Lower leg skin (tissue), 3 donors: ENCODE results near the gene PKN2.

Experiments used
- POLR2A ChIP-seq, 2 donors: fragments of 450-650 bp; IDR thresholded peaks; one replicate each; pipeline ENCODE4 v1.6.1; 2016 to 2017; ENCODE audit warnings: antibody characterized with exemption in 2 of 2, mild to moderate bottlenecking in 1 of 2, moderate library complexity in 1 of 2
- TF ChIP-seq, protein P1 (sequence below), 3 donors: fragments of 450-650 bp; IDR thresholded peaks; one replicate each; pipeline ENCODE4 v1.5.1; 2016; ENCODE audit warnings: antibody characterized with exemption in 3 of 3, mild to moderate bottlenecking in 3 of 3, moderate library complexity in 2 of 3

DNA sequence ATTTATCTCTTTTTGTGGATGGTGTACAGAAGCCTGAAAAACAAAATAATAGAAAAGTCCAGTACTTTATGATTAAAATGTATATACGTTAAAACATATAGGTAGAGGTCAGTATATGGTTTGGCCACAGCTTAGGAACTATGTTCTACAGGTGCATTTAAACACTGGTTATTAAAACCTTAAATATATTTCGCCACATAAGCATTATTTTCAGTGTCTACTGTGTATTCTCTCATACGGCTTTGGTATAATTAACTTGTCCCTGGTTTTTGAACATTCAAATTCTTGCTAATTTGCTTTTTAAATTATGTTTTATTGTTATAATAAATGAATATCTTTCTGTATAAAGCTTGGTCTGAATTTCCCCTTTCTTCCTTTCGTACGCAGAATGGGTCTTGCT lies 119.4 kb downstream of the PKN2 start:
- TF ChIP-seq, protein P1, sequence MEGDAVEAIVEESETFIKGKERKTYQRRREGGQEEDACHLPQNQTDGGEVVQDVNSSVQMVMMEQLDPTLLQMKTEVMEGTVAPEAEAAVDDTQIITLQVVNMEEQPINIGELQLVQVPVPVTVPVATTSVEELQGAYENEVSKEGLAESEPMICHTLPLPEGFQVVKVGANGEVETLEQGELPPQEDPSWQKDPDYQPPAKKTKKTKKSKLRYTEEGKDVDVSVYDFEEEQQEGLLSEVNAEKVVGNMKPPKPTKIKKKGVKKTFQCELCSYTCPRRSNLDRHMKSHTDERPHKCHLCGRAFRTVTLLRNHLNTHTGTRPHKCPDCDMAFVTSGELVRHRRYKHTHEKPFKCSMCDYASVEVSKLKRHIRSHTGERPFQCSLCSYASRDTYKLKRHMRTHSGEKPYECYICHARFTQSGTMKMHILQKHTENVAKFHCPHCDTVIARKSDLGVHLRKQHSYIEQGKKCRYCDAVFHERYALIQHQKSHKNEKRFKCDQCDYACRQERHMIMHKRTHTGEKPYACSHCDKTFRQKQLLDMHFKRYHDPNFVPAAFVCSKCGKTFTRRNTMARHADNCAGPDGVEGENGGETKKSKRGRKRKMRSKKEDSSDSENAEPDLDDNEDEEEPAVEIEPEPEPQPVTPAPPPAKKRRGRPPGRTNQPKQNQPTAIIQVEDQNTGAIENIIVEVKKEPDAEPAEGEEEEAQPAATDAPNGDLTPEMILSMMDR (IDR thresholded peaks at IDR 0.05), result no peak
- TF ChIP-seq POLR2A (IDR thresholded peaks at IDR 0.05), result no peak
